Measurements from ENCODE around the gene AGPAT1. TPM values are rescaled to one million over a fixed set of nuclear protein-coding genes. Genes with fewer than 3 reads are reported as not detected.
A peak's percentile ranks its signal among the peaks of the same experiment; 100 is the strongest.

AGPAT1 gene
- total and polyA plus RNA-seq, 2 of the 13 experiments (the other 11 are each of a cell fraction or from before 2014, with no cell fraction given): 51.3 to 139 TPM

- TF ChIP-seq ZNF646 (CRISPR knock-in tag; IDR thresholded peaks at IDR 0.05) (no peak), ZNF558 (CRISPR knock-in tag; IDR thresholded peaks at IDR 0.05; ENCODE audit: borderline replicate concordance) (no peak), SNRNP70 (IDR thresholded peaks at IDR 0.05; ENCODE audit: low read depth, low read length) (no peak), FOXP1 (IDR thresholded peaks at IDR 0.05) (no peak), FOXP1 (CRISPR knock-in tag; IDR thresholded peaks at IDR 0.05) (no peak), REXO4 (CRISPR knock-in tag; IDR thresholded peaks at IDR 0.05; ENCODE audit: borderline replicate concordance) (no peak), ZNF740 (CRISPR knock-in tag; IDR thresholded peaks at IDR 0.05) (peak; percentile 94), ZKSCAN1 (IDR thresholded peaks at IDR 0.05; ENCODE audit: low read length) (no peak), ZNF318 (CRISPR knock-in tag; IDR thresholded peaks at IDR 0.05) (no peak), ZMAT3 (CRISPR knock-in tag; conservative IDR thresholded peaks at IDR 0.05) (no peak), GTF3A (CRISPR knock-in tag; conservative IDR thresholded peaks at IDR 0.05) (no peak)
Measured at GRCh38 chr6:32127717-32128592, 47.9 kb downstream of the AGPAT1 start, which contains the start of gene ATF6B (continued).
